CD4-positive, alpha-beta T cell treated with Interleukin-4 for 1 hour (primary cell): ENCODE results near the gene FKRP.

Experiments
- DNase-seq, 2 donors: peaks; one replicate each; pipeline ENCODE4 v3.0.0-alpha.2; 2020 to 2022

FKRP gene

GRCh38 chr19:46719629-46720502 is 26.0 kb upstream of the FKRP start:
- no peak for DNase-seq

DNA sequence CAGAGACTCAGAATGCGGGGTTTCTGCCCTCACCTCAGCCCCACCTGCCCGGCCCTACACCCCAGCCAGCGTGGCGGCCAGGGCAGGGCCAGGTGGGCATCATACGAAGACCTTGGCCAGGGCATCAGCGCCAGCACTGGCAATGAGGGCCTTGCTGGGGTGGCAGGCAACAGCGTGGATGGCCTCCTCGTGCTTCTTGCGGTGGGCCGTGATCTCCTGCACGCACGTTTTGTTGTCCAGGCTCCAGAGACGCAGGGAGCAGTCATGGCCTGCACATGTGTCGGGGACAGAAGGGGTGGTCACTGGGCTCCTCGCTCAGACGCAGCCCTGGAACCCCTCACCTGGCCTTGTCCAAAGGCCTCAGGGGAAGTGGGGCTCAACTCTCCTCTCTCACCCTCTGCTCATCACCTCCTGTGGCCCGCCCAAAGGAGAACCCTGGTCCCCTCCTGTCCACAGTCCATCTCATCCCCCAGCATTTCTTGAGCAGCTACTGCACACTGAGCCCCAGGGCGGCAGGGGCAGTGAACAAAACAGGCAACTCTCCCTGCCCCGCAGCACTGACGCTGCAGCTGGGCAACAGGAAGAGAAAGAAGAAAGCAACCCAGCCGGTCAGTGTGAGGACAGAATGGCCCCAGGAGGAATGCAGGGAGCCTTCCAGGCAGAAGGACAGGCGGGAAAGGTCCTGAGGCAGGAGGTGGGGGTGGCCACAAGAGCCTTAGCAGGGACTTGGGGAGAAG is 25.2 kb upstream of the FKRP start:
- DNase-seq = no peak

DNA sequence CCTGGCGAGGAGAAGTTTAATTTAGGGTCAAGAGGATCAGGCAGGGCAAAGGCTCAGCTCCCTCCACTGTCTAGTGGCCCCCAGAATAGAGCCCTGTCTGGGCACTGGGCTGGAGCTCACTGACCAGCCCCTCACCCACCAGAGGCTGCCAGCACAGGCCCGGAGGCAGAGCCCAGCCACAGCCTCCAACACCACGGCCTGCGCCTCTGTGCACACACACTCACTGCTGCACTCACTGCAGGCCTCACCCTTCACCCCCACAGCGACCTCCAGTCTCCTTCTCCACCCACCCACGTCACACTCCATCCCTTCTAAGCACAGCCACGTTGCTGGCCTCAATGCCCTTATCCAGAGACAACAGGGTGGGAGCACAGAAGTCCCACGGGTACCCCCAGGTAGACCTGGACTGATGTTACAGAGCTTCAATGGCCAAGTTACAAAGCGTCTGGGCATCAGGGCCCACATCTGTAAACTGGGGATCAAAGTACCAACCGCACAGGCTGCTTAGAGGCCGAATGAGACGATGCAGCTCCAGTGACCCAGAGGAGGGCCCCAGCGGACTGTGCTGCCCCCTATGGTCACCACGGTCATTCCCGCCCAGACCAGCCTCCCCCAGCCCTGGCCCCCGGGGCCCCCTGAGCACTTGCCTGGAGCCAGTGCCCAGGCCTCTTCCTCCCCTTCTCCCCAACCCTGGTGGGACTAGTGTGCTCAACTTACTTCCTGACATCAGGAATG is 24.4 kb upstream of the FKRP start:
- DNase-seq = no peak

- no peak for DNase-seq
These were observed 23.9 kb upstream of the FKRP start for GRCh38 chr19:46722004-46722380.

- no peak for DNase-seq
These were observed 23.3 kb upstream of the FKRP start for GRCh38 chr19:46722421-46723022.

GRCh38 chr19:46723023-46723461 is 22.8 kb upstream of the FKRP start:
- no peak for DNase-seq

DNA sequence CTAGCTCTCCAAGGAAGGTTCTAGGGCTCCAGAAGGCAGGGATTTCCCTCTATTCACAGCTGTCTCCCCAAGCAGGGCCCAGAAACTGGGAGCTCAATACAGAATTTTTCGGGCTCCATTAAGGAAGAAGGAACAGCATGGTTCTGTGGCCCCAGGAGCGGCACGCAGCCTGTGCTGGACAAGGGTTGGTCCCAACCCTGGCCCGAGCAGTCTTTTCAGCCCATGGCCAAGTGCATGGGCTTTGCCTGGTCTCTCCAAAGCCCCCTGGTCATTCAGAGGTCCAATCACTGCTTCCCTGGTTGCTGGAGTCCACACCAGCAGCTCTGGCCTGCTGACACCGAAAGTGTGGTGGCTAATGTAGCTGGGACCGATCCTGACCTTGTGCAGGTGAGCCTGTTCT is 22.4 kb upstream of the FKRP start:
- DNase-seq = no peak

DNA sequence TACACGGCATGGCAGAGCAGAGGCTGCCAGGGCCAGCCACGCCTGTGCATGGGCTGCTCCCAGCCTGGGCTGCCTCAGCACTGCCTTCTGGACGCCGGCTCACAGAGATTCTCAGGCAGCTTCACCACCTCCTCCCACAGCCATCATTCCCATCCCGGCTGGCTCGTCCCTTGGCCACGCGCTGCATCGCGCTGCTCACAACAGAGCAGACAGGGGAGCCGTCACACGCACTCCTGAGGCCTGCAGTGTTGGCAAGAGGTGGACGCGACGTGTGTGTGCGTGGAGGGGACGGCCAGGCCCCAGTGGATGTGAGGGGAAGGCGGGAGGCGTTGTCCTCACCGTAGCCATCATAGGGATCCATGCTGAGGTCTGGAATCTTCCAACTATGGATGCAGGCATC is 21.4 kb upstream of the FKRP start:
- no peak for DNase-seq

- no peak for DNase-seq
These were observed 20.6 kb upstream of the FKRP start for GRCh38 chr19:46725036-46725820.

GRCh38 chr19:46725859-46726393 is 19.9 kb upstream of the FKRP start:
- no peak for DNase-seq

- no peak for DNase-seq
These were observed 19.3 kb upstream of the FKRP start for GRCh38 chr19:46726551-46726950.

DNA sequence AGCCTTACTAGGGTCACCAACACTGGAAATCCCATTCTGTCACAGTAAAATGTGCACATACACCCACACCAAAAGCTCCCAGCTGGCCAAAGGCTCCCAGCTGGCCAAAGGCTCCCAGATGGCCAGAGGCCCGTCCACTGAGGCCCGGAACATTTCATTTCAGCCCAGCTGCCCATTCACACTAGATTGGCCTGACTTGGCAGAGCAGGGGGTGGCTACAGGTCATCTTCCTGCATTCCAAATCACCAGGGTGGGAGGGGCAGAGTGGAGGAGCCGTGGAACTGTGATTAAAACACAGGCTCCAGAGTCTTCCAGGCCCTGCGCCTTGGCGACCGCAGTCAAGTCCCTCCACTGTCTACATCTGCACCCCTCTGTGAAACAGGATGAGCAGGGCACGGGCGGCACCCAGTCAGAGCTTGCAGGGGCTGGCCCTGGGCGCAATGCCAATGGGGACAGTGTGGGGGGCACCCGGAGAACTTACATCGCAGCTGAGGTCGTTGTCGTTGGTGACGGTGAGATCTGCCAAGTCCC is 18.8 kb upstream of the FKRP start:
- no peak for DNase-seq

- DNase-seq = no peak
These were observed 18.1 kb upstream of the FKRP start for GRCh38 chr19:46727757-46728156.

DNA sequence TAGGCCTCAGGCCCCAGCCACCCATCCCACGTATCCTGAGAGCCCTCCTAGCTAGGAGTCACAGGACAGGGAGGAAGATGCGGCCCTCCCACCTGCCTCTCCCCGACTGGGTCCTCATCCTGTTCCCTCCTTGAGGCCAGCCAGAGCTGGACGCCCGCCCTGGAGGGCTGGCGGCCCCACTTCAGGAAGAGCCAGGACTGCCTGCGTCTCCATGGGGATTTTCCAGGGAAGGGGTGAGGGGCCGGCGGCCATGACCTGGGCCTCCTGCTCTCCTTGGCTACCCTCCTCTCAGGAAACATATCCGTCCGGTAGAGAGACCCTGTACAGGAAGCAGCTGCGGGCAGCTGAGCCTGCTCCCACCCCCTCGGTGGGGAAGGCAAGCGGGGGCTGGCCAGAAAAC is 17.6 kb upstream of the FKRP start:
- DNase-seq = no peak

- peak; percentile 81 to 82 for DNase-seq
These were observed 17.0 kb upstream of the FKRP start for GRCh38 chr19:46728693-46729339.

DNA sequence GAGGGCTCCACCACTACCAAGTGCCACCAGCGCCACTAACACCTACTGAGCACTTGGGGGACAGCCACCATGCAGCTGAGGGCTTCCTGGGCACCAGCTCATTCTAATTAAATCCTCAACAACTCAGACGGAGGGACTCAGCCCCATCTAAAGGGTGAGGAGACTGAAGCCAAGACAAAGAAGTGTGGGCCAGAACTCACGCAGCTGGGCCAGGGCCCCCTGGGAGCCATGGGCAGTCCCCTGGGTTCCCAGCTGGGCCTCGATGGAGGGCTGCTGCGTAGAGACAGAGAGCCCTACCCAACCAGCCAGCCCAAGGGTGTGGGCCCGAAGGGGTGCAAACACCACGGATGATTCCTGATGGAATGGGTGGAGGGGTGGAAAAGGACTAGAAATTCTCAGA is 16.2 kb upstream of the FKRP start:
- DNase-seq = no peak

DNA sequence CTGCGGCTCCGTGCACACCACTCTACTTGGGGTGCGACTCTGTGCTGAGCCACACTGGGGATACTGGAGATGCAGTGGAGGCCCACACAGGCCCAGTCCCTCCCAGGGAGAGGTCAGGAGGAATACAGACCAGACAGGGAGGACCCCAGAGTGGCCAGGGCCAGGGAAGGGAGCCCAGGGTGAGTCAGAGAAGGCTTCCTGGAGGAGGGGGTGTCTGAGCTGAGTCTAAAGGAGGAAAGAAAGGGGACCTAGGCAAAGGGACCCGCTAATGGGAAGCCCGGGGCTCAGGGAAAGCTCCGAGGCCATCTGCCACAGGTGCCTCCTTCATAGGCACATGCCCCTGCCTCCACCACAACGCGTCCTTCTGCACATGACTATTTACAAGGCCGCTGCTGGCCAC is 15.7 kb upstream of the FKRP start:
- no peak for DNase-seq

- DNase-seq = no peak
These were observed 15.3 kb upstream of the FKRP start for GRCh38 chr19:46730595-46730994.

- DNase-seq = peak in 1 of 2 donors; percentile 72
These were observed 14.8 kb upstream of the FKRP start for GRCh38 chr19:46731007-46731501.

GRCh38 chr19:46731584-46731983 is 14.3 kb upstream of the FKRP start:
- DNase-seq = peak in 1 of 2 donors; percentile 59
